PFSK-1 (cell line): ENCODE data around the gene UBTD1. TPM values are rescaled to one million over a fixed set of nuclear protein-coding genes. Genes with fewer than 3 reads are reported as not detected.

Experiments used
- FOXP2 ChIP-seq: optimal IDR thresholded peaks from 2 replicates; pipeline ENCODE3; 2011; ENCODE audit warnings: borderline replicate concordance, control low read depth, inconsistent platforms; ENCODE audit not compliant: insufficient read depth; ENCODE audit errors: extremely low read length, extremely low read depth
- POLR2AphosphoS5 ChIP-seq: IDR thresholded peaks from 2 replicates; pipeline ENCODE4 v1.6.1; 2012; ENCODE audit warnings: low read depth, mild to moderate bottlenecking, control low read depth, low read length, moderate library complexity
- SIN3A ChIP-seq: IDR thresholded peaks from 2 replicates; pipeline ENCODE4 v1.6.1; 2012; ENCODE audit warnings: mild to moderate bottlenecking, low read length, moderate library complexity, borderline replicate concordance; ENCODE audit not compliant: insufficient read depth
- TAF1 ChIP-seq: IDR thresholded peaks from 2 replicates; pipeline ENCODE4 v1.6.1; 2012; ENCODE audit warnings: low read length, control low read depth, borderline replicate concordance; ENCODE audit not compliant: insufficient read depth
- polyA plus RNA-seq: library from polyadenylated mRNA; unstranded; fragments of >200 nt; gene quantifications from one replicate; pipeline ENCODE4 v1.2.1, GENCODE V29; 2012; ENCODE audit warnings: low read depth, missing spikeins; ENCODE audit not compliant: insufficient read length
- TF ChIP-seq, protein P1 (sequence below), 2 experiments: IDR thresholded peaks; 2 replicates each; pipeline versions ENCODE4 v1.6.1 to v1.8.0; 2011 to 2012; ENCODE audit warnings: low read depth in 2 of 2, low read length in 2 of 2, control low read depth in 1 of 2, inconsistent platforms in 1 of 2, mild to moderate bottlenecking in 1 of 2, moderate library complexity in 1 of 2; ENCODE audit not compliant: insufficient read depth in 1 of 2

Gene UBTD1, protein sequence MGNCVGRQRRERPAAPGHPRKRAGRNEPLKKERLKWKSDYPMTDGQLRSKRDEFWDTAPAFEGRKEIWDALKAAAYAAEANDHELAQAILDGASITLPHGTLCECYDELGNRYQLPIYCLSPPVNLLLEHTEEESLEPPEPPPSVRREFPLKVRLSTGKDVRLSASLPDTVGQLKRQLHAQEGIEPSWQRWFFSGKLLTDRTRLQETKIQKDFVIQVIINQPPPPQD
- polyA plus RNA-seq: 33.0 TPM

DNA sequence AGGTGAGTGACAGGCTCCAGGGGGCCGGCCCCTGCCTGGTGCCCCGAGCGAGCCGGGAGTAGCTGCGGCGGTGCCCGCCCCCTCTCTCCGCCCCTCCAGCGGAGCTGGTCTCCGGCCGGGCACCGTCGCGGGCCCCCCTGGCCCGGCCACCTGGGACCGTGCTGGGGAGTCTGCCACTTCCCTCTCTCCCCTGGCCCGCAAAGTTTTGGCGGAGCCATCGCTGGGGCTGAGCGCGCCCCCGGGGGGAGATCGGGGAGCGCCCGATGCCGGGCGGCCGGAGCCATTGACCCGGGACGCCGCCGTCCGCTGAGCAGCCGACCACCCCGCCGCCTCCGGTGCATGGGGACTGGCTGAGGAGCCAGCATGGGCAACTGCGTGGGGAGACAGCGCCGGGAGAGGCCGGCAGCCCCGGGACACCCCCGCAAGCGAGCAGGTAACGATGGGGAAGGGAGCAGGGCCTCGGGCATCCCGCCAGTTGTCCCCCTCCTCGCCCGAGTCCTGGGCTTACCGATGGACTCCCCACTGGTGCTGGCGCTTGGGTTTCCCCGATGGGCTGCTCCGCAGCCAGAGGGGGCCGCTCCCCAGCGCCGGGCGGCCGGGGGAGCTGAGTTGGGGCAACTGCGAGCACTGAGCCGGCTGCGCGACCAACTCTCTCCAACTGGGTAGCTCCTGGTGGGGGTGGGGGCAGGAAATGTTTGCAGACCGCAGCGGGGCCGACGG, at the start of gene UBTD1:
Gene UBTD1 (plus strand): TSS at position 84 of the 720 bp plus-strand sequence. CDS start 280 bp downstream, at position 364.
- no peak for TF ChIP-seq POLR2AphosphoS5
- TF ChIP-seq, protein P1, sequence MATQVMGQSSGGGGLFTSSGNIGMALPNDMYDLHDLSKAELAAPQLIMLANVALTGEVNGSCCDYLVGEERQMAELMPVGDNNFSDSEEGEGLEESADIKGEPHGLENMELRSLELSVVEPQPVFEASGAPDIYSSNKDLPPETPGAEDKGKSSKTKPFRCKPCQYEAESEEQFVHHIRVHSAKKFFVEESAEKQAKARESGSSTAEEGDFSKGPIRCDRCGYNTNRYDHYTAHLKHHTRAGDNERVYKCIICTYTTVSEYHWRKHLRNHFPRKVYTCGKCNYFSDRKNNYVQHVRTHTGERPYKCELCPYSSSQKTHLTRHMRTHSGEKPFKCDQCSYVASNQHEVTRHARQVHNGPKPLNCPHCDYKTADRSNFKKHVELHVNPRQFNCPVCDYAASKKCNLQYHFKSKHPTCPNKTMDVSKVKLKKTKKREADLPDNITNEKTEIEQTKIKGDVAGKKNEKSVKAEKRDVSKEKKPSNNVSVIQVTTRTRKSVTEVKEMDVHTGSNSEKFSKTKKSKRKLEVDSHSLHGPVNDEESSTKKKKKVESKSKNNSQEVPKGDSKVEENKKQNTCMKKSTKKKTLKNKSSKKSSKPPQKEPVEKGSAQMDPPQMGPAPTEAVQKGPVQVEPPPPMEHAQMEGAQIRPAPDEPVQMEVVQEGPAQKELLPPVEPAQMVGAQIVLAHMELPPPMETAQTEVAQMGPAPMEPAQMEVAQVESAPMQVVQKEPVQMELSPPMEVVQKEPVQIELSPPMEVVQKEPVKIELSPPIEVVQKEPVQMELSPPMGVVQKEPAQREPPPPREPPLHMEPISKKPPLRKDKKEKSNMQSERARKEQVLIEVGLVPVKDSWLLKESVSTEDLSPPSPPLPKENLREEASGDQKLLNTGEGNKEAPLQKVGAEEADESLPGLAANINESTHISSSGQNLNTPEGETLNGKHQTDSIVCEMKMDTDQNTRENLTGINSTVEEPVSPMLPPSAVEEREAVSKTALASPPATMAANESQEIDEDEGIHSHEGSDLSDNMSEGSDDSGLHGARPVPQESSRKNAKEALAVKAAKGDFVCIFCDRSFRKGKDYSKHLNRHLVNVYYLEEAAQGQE (IDR thresholded peaks at IDR 0.05; ENCODE audit: insufficient read depth in 1 of 2, low read depth in 2 of 2, low read length in 2 of 2): no peak
- TF ChIP-seq FOXP2: no peak
- TF ChIP-seq SIN3A: peak; percentile 47; the same call in 1 of the 2 replicates
- TF ChIP-seq TAF1: peak; percentile 46; the same call in 1 of the 2 replicates

- TF ChIP-seq, protein P1 (IDR thresholded peaks at IDR 0.05; ENCODE audit: insufficient read depth in 1 of 2, low read depth in 2 of 2, low read length in 2 of 2): no peak
- TF ChIP-seq FOXP2: no peak
- no peak for TF ChIP-seq POLR2AphosphoS5
- no peak for TF ChIP-seq TAF1
Observed at GRCh38 chr10:97450828-97451227, 47.9 kb upstream of the UBTD1 start.

- TF ChIP-seq POLR2AphosphoS5 (no peak), SIN3A (no peak), TAF1 (no peak), FOXP2 (no peak)
- TF ChIP-seq, protein P1 (IDR thresholded peaks at IDR 0.05; ENCODE audit: insufficient read depth in 1 of 2, low read depth in 2 of 2, low read length in 2 of 2): no peak
Observed at GRCh38 chr10:97451605-97452004, 47.1 kb upstream of the UBTD1 start.

DNA sequence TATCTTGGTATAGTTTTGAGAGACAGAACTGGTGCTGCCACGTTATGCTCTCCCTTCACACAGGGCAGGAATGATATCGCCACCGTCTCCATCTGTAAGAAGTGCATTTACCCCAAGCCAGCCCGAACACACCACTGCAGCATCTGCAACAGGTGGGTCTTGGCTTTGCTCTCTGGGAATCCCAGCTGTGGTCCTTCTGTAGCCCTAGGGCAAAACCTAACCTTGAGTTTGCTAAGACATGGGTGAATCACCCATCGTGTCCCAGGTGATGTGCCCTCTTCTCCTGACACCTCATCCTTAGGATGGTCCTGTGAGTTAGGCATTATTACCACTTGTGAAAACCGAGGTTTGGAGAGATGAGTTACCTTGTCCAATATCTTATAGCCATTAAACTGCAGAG, 46.4 kb upstream of the UBTD1 start:
- TF ChIP-seq POLR2AphosphoS5 (no peak), FOXP2 (no peak), SIN3A (no peak), TAF1 (no peak)
- TF ChIP-seq, protein P1 (IDR thresholded peaks at IDR 0.05; ENCODE audit: insufficient read depth in 1 of 2, low read depth in 2 of 2, low read length in 2 of 2): no peak
